ENCODE data around the gene TMEM107.
A peak's percentile ranks its signal among the peaks of the same experiment; 100 is the strongest.

The TMEM107 gene

DNA sequence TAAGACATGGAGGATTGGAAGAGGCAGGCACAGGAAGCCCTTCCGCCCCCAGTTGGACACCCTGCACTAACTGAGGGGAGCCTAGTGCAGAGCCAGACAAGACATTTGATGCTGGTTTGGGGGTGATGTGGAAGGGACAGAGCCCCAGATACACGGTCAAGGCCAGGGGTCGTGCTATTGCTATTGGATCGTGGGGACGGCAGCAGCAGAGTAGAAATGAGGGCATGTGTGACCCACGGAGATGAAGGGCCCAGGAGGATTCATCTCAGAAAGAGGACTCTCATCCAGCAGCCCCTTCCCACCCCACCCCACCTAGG, 11.4 kb downstream of the TMEM107 start:
- Histone ChIP-seq H3K4me3 (ENCODE audit: low read depth, low read length) (no peak overlapping the region), H3K4me1 (ENCODE audit: control insufficient read depth, insufficient read depth, low read length) (peaks cover 24% of the 10 kb centered on the region), H3K9me3 (ENCODE audit: control insufficient read depth, insufficient read depth, low read depth, low read length) (no peaks in the 10 kb centered on the region), H3K27ac (ENCODE audit: extremely low read depth, low read depth, low read length) (peak overlapping the region; percentile 96; the same call in 1 of the 2 replicates), H3K36me3 (ENCODE audit: control insufficient read depth in 2 of 2, insufficient read depth in 1 of 2, low read length in 2 of 2) (peaks cover 10 to 22% of the 10 kb centered on the region in 2 experiments; a peak in 2 of 3 replicates)
- ChIA-PET POLR2A (interaction anchor here (0.7 to 1.8 kb wide), 5 partner anchors 9 to 212 kb away, joined by 3 to 25 read pairs (median 3); partner anchors contain the start of genes AURKB, HES7 and KRABD2), CTCF (interaction anchor here (0.6 kb wide), 1 partner anchor 19 kb away, joined by 3 read pairs; no protein-coding TSS in a partner anchor)
- TF ChIP-seq, protein P1, sequence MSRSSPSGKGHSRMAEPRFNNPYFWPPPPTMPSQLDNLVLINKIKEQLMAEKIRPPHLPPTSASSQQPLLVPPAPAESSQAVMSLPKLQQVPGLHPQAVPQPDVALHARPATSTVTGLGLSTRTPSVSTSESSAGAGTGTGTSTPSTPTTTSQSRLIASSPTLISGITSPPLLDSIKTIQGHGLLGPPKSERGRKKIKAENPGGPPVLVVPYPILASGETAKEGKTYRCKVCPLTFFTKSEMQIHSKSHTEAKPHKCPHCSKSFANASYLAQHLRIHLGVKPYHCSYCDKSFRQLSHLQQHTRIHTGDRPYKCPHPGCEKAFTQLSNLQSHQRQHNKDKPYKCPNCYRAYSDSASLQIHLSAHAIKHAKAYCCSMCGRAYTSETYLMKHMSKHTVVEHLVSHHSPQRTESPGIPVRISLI (tag by site-specific recombination; IDR thresholded peaks at IDR 0.05): no peak
- TF ChIP-seq ZNF335 (tag by site-specific recombination; conservative IDR thresholded peaks at IDR 0.05) (peak; percentile 77), ZNF404 (tag by site-specific recombination; IDR thresholded peaks at IDR 0.05) (no peak)

DNA sequence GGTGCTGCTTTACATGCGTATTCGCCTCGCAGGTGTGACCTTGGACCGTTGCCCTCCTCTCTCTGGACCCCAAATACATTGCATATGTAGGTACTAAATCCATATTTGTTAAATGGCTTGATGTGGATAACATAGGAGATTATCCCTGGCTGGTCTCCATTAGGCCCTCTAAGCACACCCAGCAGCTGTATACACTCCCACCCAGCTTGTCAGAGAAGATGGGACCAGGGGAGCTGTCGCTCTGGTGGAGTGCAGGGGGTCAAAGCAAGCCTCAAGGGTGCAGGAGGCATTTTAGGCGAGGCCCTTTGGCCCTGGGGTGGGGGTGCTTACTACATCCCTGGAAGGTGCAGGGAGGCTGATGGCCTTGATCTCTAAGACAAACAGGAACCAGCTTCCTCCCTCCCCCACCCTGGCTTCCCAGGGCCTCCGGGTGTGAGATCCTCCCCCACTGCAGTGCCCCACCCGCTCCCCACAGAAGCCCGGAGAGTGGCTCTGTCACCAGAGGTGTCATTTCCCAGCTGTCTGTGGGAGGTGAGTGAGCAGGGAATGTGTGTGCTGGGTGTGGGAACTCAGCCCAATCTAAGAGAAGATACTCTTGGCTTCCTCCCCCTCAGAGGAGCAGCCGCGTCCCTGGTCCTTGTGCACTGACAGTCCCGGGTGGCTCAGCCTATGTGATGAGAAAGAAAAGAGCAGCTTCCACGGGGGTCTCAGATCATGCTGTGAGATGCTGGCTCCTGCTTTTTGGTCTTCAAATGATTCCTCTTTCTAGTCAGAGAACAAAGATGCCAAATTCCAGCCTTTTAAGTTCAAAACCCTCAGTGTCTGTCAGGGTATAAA, 12.0 kb downstream of the TMEM107 start:
- CTCF ChIA-PET: interaction anchor here (0.6 kb wide), 1 partner anchor 19 kb away, joined by 3 read pairs; no protein-coding TSS in a partner anchor
- Histone ChIP-seq H3K4me1 (ENCODE audit: control insufficient read depth, insufficient read depth, low read length) (peaks cover 24% of the 10 kb centered on the region), H3K27ac (ENCODE audit: extremely low read depth, low read depth, low read length) (peak overlapping the region; percentile 96), H3K9me3 (ENCODE audit: control insufficient read depth, insufficient read depth, low read depth, low read length) (no peaks in the 10 kb centered on the region), H3K36me3 (ENCODE audit: control insufficient read depth in 2 of 2, insufficient read depth in 1 of 2, low read length in 2 of 2) (peaks cover 12 to 27% of the 10 kb centered on the region in 2 experiments; a peak in 2 of 3 replicates), H3K4me3 (ENCODE audit: low read depth, low read length) (no peak overlapping the region)
- POLR2A ChIA-PET: interaction anchor here (0.6 to 1.8 kb wide), 8 partner anchors 9 to 213 kb away, joined by 3 to 25 read pairs (median 3); partner anchors contain the start of genes AURKB, BORCS6, HES7 and KRABD2
- TF ChIP-seq TCF7L2 (IDR thresholded peaks at IDR 0.05; ENCODE audit: borderline replicate concordance, low read depth, low read length) (no peak), ZBTB17 (tag by site-specific recombination; IDR thresholded peaks at IDR 0.05) (peak; percentile 27; the same call in 1 of the 2 replicates), ZNF768 (tag by site-specific recombination; IDR thresholded peaks at IDR 0.05) (no peak), ZNF529 (tag by site-specific recombination; IDR thresholded peaks at IDR 0.05; ENCODE audit: insufficient replicate concordance) (no peak), ZNF140 (tag by site-specific recombination; IDR thresholded peaks at IDR 0.05) (no peak), ZNF423 (tag by site-specific recombination; IDR thresholded peaks at IDR 0.05) (peak; percentile 75; the same call in 1 of the 2 replicates), WT1 (tag by site-specific recombination; IDR thresholded peaks at IDR 0.05) (peak; percentile 72), SP7 (tag by site-specific recombination; IDR thresholded peaks at IDR 0.05) (peak; percentile 52; the same call in 1 of the 2 replicates), HOXD13 (CRISPR knock-in tag; IDR thresholded peaks at IDR 0.05; ENCODE audit: borderline replicate concordance) (no peak), ZNF548 (tag by site-specific recombination; IDR thresholded peaks at IDR 0.05) (no peak), SCRT2 (tag by site-specific recombination; IDR thresholded peaks at IDR 0.05) (no peak), SALL2 (tag by site-specific recombination; IDR thresholded peaks at IDR 0.05; ENCODE audit: borderline replicate concordance) (no peak), ZNF404 (tag by site-specific recombination; IDR thresholded peaks at IDR 0.05) (no peak), ZSCAN30 (tag by site-specific recombination; IDR thresholded peaks at IDR 0.05) (0 out of 2 replicates have a peak, but pooled peaks have one; percentile 6), ZNF677 (tag by site-specific recombination; IDR thresholded peaks at IDR 0.05) (no peak), KLF1 (tag by site-specific recombination; IDR thresholded peaks at IDR 0.05) (peak; percentile 76), ZNF555 (tag by site-specific recombination; conservative IDR thresholded peaks at IDR 0.05) (no peak)
- TF ChIP-seq, protein P2, sequence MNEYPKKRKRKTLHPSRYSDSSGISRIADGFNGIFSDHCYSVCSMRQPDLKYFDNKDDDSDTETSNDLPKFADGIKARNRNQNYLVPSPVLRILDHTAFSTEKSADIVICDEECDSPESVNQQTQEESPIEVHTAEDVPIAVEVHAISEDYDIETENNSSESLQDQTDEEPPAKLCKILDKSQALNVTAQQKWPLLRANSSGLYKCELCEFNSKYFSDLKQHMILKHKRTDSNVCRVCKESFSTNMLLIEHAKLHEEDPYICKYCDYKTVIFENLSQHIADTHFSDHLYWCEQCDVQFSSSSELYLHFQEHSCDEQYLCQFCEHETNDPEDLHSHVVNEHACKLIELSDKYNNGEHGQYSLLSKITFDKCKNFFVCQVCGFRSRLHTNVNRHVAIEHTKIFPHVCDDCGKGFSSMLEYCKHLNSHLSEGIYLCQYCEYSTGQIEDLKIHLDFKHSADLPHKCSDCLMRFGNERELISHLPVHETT (tag by site-specific recombination; IDR thresholded peaks at IDR 0.05): no peak
- TF ChIP-seq, protein P3, sequence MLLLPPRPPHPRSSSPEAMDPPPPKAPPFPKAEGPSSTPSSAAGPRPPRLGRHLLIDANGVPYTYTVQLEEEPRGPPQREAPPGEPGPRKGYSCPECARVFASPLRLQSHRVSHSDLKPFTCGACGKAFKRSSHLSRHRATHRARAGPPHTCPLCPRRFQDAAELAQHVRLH (tag by site-specific recombination; IDR thresholded peaks at IDR 0.05): no peak
- TF ChIP-seq, protein P4, sequence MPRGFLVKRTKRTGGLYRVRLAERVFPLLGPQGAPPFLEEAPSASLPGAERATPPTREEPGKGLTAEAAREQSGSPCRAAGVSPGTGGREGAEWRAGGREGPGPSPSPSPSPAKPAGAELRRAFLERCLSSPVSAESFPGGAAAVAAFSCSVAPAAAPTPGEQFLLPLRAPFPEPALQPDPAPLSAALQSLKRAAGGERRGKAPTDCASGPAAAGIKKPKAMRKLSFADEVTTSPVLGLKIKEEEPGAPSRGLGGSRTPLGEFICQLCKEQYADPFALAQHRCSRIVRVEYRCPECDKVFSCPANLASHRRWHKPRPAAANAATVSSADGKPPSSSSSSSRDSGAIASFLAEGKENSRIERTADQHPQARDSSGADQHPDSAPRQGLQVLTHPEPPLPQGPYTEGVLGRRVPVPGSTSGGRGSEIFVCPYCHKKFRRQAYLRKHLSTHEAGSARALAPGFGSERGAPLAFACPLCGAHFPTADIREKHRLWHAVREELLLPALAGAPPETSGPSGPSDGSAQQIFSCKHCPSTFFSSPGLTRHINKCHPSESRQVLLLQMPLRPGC (tag by site-specific recombination; IDR thresholded peaks at IDR 0.05): no peak
- TF ChIP-seq, protein P5, sequence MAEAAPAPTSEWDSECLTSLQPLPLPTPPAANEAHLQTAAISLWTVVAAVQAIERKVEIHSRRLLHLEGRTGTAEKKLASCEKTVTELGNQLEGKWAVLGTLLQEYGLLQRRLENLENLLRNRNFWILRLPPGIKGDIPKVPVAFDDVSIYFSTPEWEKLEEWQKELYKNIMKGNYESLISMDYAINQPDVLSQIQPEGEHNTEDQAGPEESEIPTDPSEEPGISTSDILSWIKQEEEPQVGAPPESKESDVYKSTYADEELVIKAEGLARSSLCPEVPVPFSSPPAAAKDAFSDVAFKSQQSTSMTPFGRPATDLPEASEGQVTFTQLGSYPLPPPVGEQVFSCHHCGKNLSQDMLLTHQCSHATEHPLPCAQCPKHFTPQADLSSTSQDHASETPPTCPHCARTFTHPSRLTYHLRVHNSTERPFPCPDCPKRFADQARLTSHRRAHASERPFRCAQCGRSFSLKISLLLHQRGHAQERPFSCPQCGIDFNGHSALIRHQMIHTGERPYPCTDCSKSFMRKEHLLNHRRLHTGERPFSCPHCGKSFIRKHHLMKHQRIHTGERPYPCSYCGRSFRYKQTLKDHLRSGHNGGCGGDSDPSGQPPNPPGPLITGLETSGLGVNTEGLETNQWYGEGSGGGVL (tag by site-specific recombination; IDR thresholded peaks at IDR 0.05): peak; percentile 91
- TF ChIP-seq, protein P6, sequence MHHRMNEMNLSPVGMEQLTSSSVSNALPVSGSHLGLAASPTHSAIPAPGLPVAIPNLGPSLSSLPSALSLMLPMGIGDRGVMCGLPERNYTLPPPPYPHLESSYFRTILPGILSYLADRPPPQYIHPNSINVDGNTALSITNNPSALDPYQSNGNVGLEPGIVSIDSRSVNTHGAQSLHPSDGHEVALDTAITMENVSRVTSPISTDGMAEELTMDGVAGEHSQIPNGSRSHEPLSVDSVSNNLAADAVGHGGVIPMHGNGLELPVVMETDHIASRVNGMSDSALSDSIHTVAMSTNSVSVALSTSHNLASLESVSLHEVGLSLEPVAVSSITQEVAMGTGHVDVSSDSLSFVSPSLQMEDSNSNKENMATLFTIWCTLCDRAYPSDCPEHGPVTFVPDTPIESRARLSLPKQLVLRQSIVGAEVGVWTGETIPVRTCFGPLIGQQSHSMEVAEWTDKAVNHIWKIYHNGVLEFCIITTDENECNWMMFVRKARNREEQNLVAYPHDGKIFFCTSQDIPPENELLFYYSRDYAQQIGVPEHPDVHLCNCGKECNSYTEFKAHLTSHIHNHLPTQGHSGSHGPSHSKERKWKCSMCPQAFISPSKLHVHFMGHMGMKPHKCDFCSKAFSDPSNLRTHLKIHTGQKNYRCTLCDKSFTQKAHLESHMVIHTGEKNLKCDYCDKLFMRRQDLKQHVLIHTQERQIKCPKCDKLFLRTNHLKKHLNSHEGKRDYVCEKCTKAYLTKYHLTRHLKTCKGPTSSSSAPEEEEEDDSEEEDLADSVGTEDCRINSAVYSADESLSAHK (tag by site-specific recombination; IDR thresholded peaks at IDR 0.05): no peak
